ENCODE measurements around the gene CHURC1. TPM values are rescaled to one million over a fixed set of nuclear protein-coding genes. Genes with fewer than 3 reads are reported as not detected.
"Not testable (repeated sequence)": the region's sequence is repeated elsewhere in the genome, so short reads cannot be mapped to it uniquely, and the experiment has no call there.

CHURC1 gene
- total and polyA plus RNA-seq, 2 of the 13 experiments (the other 11 are each of a cell fraction or from before 2014, with no cell fraction given) = 41.1 to 74.4 TPM

DNA sequence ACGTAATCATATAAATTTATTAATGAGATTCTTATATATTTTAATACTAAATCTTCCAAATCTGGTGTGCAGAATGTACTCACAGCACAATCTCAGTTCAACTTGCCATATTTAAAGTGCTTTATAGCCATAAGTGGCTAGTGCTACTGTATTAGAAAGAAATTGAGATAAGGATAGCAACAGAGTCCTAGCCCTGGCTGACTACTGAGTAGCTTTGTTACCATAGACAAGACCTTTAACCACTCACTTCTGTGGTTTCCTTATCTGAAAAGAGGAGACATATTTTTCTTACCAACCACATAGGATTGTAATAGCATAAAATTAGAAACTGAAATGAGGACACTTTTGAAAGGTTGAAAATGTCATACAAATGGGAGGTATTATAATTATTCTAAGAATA lies 2.0 kb upstream of the CHURC1 start (continued):
- TF ChIP-seq HNF4G (IDR thresholded peaks at IDR 0.05; ENCODE audit: borderline replicate concordance, low read depth, low read length) = no peak
- no peak for TF ChIP-seq HNF4G (CRISPR knock-in tag; IDR thresholded peaks at IDR 0.05; ENCODE audit: borderline replicate concordance, low read depth)
- TF ChIP-seq ZNF713 (CRISPR knock-in tag; IDR thresholded peaks at IDR 0.05) = no peak
- no peak for TF ChIP-seq GATAD1 (CRISPR knock-in tag; IDR thresholded peaks at IDR 0.05)

DNA sequence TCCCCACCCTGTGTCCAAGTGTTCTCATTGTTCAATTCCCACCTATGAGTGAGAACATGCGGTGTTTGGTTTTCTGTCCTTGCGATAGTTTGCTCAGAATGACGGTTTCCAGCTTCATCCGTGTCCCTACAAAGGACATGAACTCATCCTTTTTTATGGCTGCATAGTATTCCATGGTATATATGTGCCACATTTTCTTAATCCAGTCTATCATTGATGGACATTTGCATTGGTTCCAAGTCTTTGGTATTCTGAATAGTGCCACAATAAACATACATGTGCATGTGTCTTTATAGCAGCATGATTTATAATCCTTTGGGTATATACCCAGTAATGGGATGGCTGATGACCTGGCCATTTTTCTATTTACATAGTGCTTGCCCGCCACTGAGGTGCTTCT lies 778 bp upstream of the CHURC1 start:
- H3K9ac ChIP-seq (ENCODE audit: insufficient read depth, low read depth, low read length) = peak overlapping the region; percentile 94; the same call in 1 of the 2 replicates
- 38% methylated on average over 5 of the region's 5 CpGs for WGBS (ENCODE audit: low lambda C conversion rate)
- CTCF ChIA-PET (ENCODE audit: low intra/inter-chr PET ratio, low total read pairs) = not testable (repeated sequence)

GRCh38 chr14:64915029-64915424 lies 772 bp downstream of the CHURC1 start:
- Histone ChIP-seq H3K27ac (ENCODE audit: extremely low read length, insufficient read depth, low read length) (peak overlapping the region; percentile 78), H3K4me3 (replicated peaks in 1 of 3; ENCODE audit: insufficient read depth in 1 of 3, low read depth in 2 of 3, low read length in 3 of 3) (peak overlapping the region; percentile 86 to 97 (median 90)), H3K27me3 (ENCODE audit: control insufficient read depth in 1 of 2, insufficient read depth in 2 of 2, low read length in 2 of 2) (no peaks in the 10 kb centered on the region; a peak in 1 of 5 replicates), H3K9ac (ENCODE audit: insufficient read depth, low read depth, low read length) (peak overlapping the region; percentile 94), H3K36me3 (replicated peaks in 1 of 2; ENCODE audit: control insufficient read depth in 1 of 2, insufficient read depth in 2 of 2, low read length in 2 of 2) (no peaks in the 10 kb centered on the region), H3K4me1 (ENCODE audit: insufficient read depth, low read length) (peaks cover 38% of the 10 kb centered on the region), H4K20me1 (ENCODE audit: insufficient read depth, low read length) (0 out of 2 replicates have a peak, but pooled peaks cover 3% of the 10 kb centered on the region), H2AFZ (ENCODE audit: low read length) (no peak overlapping the region), H3K79me2 (ENCODE audit: insufficient read depth, low read length) (peaks cover 29% of the 10 kb centered on the region), H3K9me3 (ENCODE audit: low read length) (no peaks in the 10 kb centered on the region), H3K4me2 (ENCODE audit: low read depth, low read length) (peak overlapping the region; percentile 92)
- FAIRE-seq (no peak), ATAC-seq (no peak), DNase-seq (ENCODE audit: low spot score) (no peak)
- in situ Hi-C loops (cut with HindIII; ENCODE audit: extremely low pct_ligation_motif_present, low pct_unique_long_range_greater_than_20kb) (no loop called here), intact Hi-C loops (cut with micrococcal nuclease; ENCODE audit: unreplicated experiment) (loop anchor here (2.0 kb wide), 1 partner anchor 72 kb away; the partner anchor contains the start of gene FNTB)
- ChIA-PET POLR2A (interaction anchor here (0.8 to 2.3 kb wide), 9 partner anchors 10 to 130 kb away, joined by 3 to 14 read pairs (median 7); partner anchors contain the start of genes FNTB and GPX2), CTCF (ENCODE audit: low intra/inter-chr PET ratio, low total read pairs) (no interaction called here)
- TSS peak; percentile 69 for BruUV-seq (replicated peaks)
- 8% methylated on average over 4 of the region's 4 CpGs for WGBS (ENCODE audit: low lambda C conversion rate)
- no peak for TF ChIP-seq SRY (CRISPR knock-in tag; IDR thresholded peaks at IDR 0.05)
- no peak for TF ChIP-seq ZNF496 (CRISPR knock-in tag; IDR thresholded peaks at IDR 0.05; ENCODE audit: insufficient replicate concordance)
- TF ChIP-seq ZBTB4 (CRISPR knock-in tag; IDR thresholded peaks at IDR 0.05; ENCODE audit: borderline replicate concordance) = no peak
- no peak for TF ChIP-seq MZF1 (CRISPR knock-in tag; IDR thresholded peaks at IDR 0.05; ENCODE audit: borderline replicate concordance)
- TF ChIP-seq MED13 (CRISPR knock-in tag; IDR thresholded peaks at IDR 0.05) = no peak
- 0 out of 2 replicates have a peak, but pooled peaks have one; percentile 12 for TF ChIP-seq NAIF1 (CRISPR knock-in tag; IDR thresholded peaks at IDR 0.05; ENCODE audit: borderline replicate concordance)
- TF ChIP-seq, protein P1, sequence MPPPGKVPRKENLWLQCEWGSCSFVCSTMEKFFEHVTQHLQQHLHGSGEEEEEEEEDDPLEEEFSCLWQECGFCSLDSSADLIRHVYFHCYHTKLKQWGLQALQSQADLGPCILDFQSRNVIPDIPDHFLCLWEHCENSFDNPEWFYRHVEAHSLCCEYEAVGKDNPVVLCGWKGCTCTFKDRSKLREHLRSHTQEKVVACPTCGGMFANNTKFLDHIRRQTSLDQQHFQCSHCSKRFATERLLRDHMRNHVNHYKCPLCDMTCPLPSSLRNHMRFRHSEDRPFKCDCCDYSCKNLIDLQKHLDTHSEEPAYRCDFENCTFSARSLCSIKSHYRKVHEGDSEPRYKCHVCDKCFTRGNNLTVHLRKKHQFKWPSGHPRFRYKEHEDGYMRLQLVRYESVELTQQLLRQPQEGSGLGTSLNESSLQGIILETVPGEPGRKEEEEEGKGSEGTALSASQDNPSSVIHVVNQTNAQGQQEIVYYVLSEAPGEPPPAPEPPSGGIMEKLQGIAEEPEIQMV (CRISPR knock-in tag; IDR thresholded peaks at IDR 0.05; ENCODE audit: low read depth) = 0 out of 2 replicates have a peak, but pooled peaks have one; percentile 5
- TF ChIP-seq ZNF143 (CRISPR knock-in tag; IDR thresholded peaks at IDR 0.05) = no peak

More for the DNA sequence above, 778 bp upstream of the CHURC1 start:
- intact Hi-C loops (cut with micrococcal nuclease; ENCODE audit: unreplicated experiment); BruUV-seq (replicated peaks); ATAC-seq; H3K36me3 ChIP-seq (replicated peaks in 1 of 2; ENCODE audit: control insufficient read depth in 1 of 2, insufficient read depth in 2 of 2, low read length in 2 of 2); FAIRE-seq; in situ Hi-C loops (cut with HindIII; ENCODE audit: extremely low pct_ligation_motif_present, low pct_unique_long_range_greater_than_20kb); DNase-seq (ENCODE audit: low spot score); H3K27me3 ChIP-seq (ENCODE audit: control insufficient read depth in 1 of 2, insufficient read depth in 2 of 2, low read length in 2 of 2); H2AFZ ChIP-seq (ENCODE audit: low read length); H4K20me1 ChIP-seq (ENCODE audit: insufficient read depth, low read length); H3K9me3 ChIP-seq (ENCODE audit: low read length): not testable (repeated sequence)
- peaks cover 25% of the 10 kb centered on the region for H3K4me1 ChIP-seq (ENCODE audit: insufficient read depth, low read length)
- peak overlapping the region; percentile 92 for H3K4me2 ChIP-seq (ENCODE audit: low read depth, low read length)
- H3K79me2 ChIP-seq (ENCODE audit: insufficient read depth, low read length) = peaks cover 26% of the 10 kb centered on the region
- POLR2A ChIA-PET = interaction anchor here (2.1 kb wide), 1 partner anchor 26 kb away, joined by 13 read pairs; no protein-coding TSS in a partner anchor
- peak overlapping the region; percentile 86 to 97 (median 90); a peak in 3 of 6 replicates for H3K4me3 ChIP-seq (replicated peaks in 1 of 3; ENCODE audit: insufficient read depth in 1 of 3, low read depth in 2 of 3, low read length in 3 of 3)
- H3K27ac ChIP-seq (ENCODE audit: extremely low read length, insufficient read depth, low read length) = peak overlapping the region; percentile 78
